Measurements from ENCODE around the gene DISC1. TPM values are rescaled to one million over a fixed set of nuclear protein-coding genes. Genes with fewer than 3 reads are reported as not detected.

The DISC1 gene
- total and polyA plus RNA-seq, 8 donors = 0.42 to 6.6 (median 1.5) TPM

GRCh38 chr1:231716879-231717278, 90.3 kb downstream of the DISC1 start:
- no peak for FAIRE-seq

GRCh38 chr1:231719485-231720183, 93.0 kb downstream of the DISC1 start:
- FAIRE-seq = no peak
- H3K36me3 ChIP-seq = no peaks in the 10 kb centered on the region
- intact Hi-C loops (cut with DNase I) = no loop called here
- no peak overlapping the region for H3K4me3 ChIP-seq
- DNase-seq = no peak
- ATAC-seq = no peak
- no peaks in the 10 kb centered on the region for H3K27me3 ChIP-seq
- 91 to 96% methylated on average over 7 of the region's 7 CpGs for WGBS, 2 donors
- no peak for TF ChIP-seq CTCF (IDR thresholded peaks at IDR 0.05)
- H3K27ac ChIP-seq = no peak overlapping the region
- H3K9me3 ChIP-seq = no peaks in the 10 kb centered on the region
- no peaks in the 10 kb centered on the region for H3K4me1 ChIP-seq

More at GRCh38 chr1:231716879-231717278, 90.3 kb downstream of the DISC1 start:
- no peak overlapping the region for H3K4me3 ChIP-seq
- TF ChIP-seq CTCF (IDR thresholded peaks at IDR 0.05) = no peak
- WGBS, 2 donors = 69 to 72% methylated on average over 3 of the region's 3 CpGs
- DNase-seq (no peak), ATAC-seq (no peak)
- no peak overlapping the region for H3K27ac ChIP-seq
- no peaks in the 10 kb centered on the region for H3K36me3 ChIP-seq
- no peaks in the 10 kb centered on the region for H3K9me3 ChIP-seq
- intact Hi-C loops (cut with DNase I) = no loop called here
- no peaks in the 10 kb centered on the region for H3K4me1 ChIP-seq
- H3K27me3 ChIP-seq = no peaks in the 10 kb centered on the region

- H3K27ac ChIP-seq = no peak overlapping the region
- 67 to 70% methylated on average over 5 of the region's 5 CpGs for WGBS, 2 donors
- ATAC-seq (peak in 1 of 4 donors; percentile 37), DNase-seq (no peak), FAIRE-seq (no peak)
- no peak for TF ChIP-seq CTCF (IDR thresholded peaks at IDR 0.05)
- no peaks in the 10 kb centered on the region for H3K36me3 ChIP-seq
- H3K4me3 ChIP-seq = no peak overlapping the region
- intact Hi-C loops (cut with DNase I) = no loop called here
- H3K9me3 ChIP-seq = no peaks in the 10 kb centered on the region
- H3K27me3 ChIP-seq = no peaks in the 10 kb centered on the region
- H3K4me1 ChIP-seq = no peaks in the 10 kb centered on the region
Measured at GRCh38 chr1:231720652-231721325, 94.2 kb downstream of the DISC1 start.

GRCh38 chr1:231721436-231721835, 94.8 kb downstream of the DISC1 start:
- H3K36me3 ChIP-seq = no peaks in the 10 kb centered on the region
- no peak for TF ChIP-seq CTCF (IDR thresholded peaks at IDR 0.05)
- H3K4me1 ChIP-seq = no peaks in the 10 kb centered on the region
- no peak overlapping the region for H3K27ac ChIP-seq
- no peaks in the 10 kb centered on the region for H3K9me3 ChIP-seq
- no peaks in the 10 kb centered on the region for H3K27me3 ChIP-seq
- no peak for FAIRE-seq
- no peak for DNase-seq
- no peak for ATAC-seq
- H3K4me3 ChIP-seq = no peak overlapping the region
- intact Hi-C loops (cut with DNase I) = no loop called here

- Histone ChIP-seq H3K36me3 (no peaks in the 10 kb centered on the region), H3K27me3 (no peaks in the 10 kb centered on the region), H3K9me3 (no peaks in the 10 kb centered on the region), H3K27ac (no peak overlapping the region), H3K4me1 (no peaks in the 10 kb centered on the region), H3K4me3 (no peak overlapping the region)
- WGBS, 2 donors = 88 to 92% methylated on average over 6 of the region's 6 CpGs
- FAIRE-seq (no peak), ATAC-seq (no peak), DNase-seq (no peak)
- no peak for TF ChIP-seq CTCF (IDR thresholded peaks at IDR 0.05)
- intact Hi-C loops (cut with DNase I) = no loop called here
Measured at GRCh38 chr1:231722356-231722755, 95.8 kb downstream of the DISC1 start.
